Duodenal mucosa (tissue), 2 donors: ENCODE results near the gene TTLL11.

Experiments
- H3K27ac ChIP-seq: one replicate; pipeline ENCODE4 v1.7.0; 2013; ENCODE audit warnings: low read depth, low read length
- H3K27me3 ChIP-seq, 2 donors: one replicate each; pipeline ENCODE4 v1.7.0; 2013; ENCODE audit warnings: low read length in 2 of 2, control low read depth in 1 of 2; ENCODE audit not compliant: insufficient read depth in 2 of 2, control insufficient read depth in 1 of 2
- H3K36me3 ChIP-seq, 2 donors: one replicate each; pipeline ENCODE4 v1.7.0; 2013; ENCODE audit warnings: low read length in 2 of 2, control low read depth in 1 of 2; ENCODE audit not compliant: insufficient read depth in 2 of 2, control insufficient read depth in 1 of 2
- H3K4me1 ChIP-seq, 2 donors: one replicate each; pipeline ENCODE4 v1.7.0; 2013; ENCODE audit warnings: low read length in 2 of 2, control low read depth in 1 of 2; ENCODE audit not compliant: insufficient read depth in 2 of 2, control insufficient read depth in 1 of 2
- H3K4me3 ChIP-seq, 2 donors: one replicate each; pipeline ENCODE4 v1.7.0; 2013; ENCODE audit warnings: low read length in 2 of 2, low read depth in 1 of 2
- H3K9ac ChIP-seq, 2 donors: one replicate each; pipeline ENCODE4 v1.7.0; 2013; ENCODE audit warnings: low read length in 2 of 2, low read depth in 1 of 2
- H3K9me3 ChIP-seq, 2 donors: one replicate each; pipeline ENCODE4 v1.7.0; 2013; ENCODE audit warnings: low read length in 2 of 2, control low read depth in 1 of 2; ENCODE audit not compliant: control insufficient read depth in 1 of 2

The TTLL11 gene

DNA sequence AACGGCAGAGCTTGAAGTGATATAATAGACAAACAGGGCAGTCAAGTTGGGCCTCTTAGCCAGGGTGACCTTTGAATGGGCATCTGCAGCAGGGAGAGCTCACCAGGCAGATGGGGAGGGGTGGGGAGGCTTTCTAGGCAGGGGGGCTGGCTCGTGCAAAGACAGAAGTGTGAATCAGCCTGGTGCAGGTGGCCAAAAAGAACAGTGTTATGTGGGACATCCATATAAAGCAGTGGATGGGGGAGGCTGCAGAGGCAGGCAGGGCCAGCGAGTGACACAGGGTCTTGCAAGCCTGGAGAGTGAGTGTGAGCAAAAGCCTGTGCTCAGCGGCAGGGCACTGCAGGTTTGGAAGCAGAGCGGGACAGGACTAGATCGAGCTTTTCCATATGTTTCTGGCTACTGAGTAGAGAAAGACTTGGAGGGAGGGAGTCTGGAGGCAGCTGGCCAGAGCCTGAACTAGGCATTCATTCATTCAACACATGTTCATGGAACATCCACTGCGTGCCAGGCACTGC is 14.2 kb upstream of the TTLL11 start:
- no peak overlapping the region for H3K4me3 ChIP-seq
- no peaks in the 10 kb centered on the region for H3K4me1 ChIP-seq
- H3K9me3 ChIP-seq, result peaks cover 0 to 2% of the 10 kb centered on the region in 2 donors
- no peak overlapping the region for H3K9ac ChIP-seq
- H3K27ac ChIP-seq, result no peak overlapping the region
- H3K27me3 ChIP-seq, result no peaks in the 10 kb centered on the region
- H3K36me3 ChIP-seq, result no peaks in the 10 kb centered on the region

DNA sequence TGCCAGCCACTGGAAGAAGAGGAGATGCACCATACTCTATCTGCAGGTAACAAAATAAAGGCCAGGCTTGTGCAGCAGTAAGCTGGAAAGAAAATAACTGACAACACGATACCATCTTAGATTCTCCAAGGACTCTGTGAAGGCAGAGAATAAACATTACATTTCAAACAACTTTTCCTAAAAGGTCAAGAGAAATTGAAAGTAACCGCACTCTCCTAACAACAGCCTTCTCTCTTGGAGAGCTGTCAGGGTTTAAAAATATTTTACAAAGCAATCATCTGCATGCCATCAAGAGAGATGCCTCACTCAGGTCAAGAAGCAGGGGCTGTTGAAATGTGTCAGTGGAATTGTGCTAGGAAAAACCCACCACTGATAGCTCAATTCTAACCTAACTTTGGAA is 13.5 kb upstream of the TTLL11 start:
- Histone ChIP-seq H3K4me1 (no peaks in the 10 kb centered on the region), H3K9me3 (peaks cover 0 to 2% of the 10 kb centered on the region in 2 donors), H3K27me3 (no peaks in the 10 kb centered on the region), H3K36me3 (no peaks in the 10 kb centered on the region), H3K4me3 (no peak overlapping the region), H3K27ac (no peak overlapping the region), H3K9ac (no peak overlapping the region)

DNA sequence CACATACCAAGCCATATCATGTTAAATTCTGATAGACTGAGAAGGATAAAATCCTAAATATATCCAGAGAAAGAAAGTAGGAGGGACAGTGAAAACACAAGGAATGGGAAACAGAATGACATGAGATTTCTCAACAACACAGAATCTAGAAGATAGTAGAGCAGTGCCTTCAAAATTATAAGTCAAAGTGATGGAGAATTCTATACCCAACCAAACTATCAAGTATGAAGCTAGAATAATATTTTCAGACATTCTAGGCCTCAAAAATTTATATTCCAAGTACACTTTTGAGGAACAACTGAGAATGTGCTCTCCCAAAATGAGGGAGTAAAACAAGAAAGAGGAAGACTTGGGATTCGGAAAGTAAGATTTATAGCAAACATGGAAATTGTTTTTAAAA is 10.9 kb upstream of the TTLL11 start:
- H3K9me3 ChIP-seq, result peaks cover 0 to 2% of the 10 kb centered on the region in 2 donors
- no peak overlapping the region for H3K27ac ChIP-seq
- H3K9ac ChIP-seq, result no peak overlapping the region
- no peaks in the 10 kb centered on the region for H3K36me3 ChIP-seq
- no peak overlapping the region for H3K4me3 ChIP-seq
- H3K27me3 ChIP-seq, result no peaks in the 10 kb centered on the region
- H3K4me1 ChIP-seq, result no peaks in the 10 kb centered on the region

DNA sequence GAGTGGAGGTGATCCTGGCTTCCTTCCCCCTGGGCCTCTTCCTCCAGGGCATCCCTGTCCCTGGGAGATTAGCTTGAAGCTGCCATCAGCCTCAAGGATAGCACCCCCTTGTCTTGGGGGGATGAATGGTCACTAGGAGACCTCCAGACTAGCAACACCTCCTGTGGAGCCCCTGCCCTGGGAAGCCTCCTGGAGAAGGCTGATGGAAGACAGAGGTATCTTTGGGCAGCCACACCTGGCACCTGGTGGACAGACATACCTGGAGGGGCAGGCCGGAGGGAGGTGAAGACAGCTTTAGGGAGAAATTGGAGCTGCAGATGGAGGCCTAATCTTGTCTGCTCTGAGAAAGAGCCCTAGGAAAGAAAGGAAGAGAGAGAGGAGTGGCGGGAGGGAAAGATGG is 9.0 kb upstream of the TTLL11 start:
- Histone ChIP-seq H3K9me3 (peaks cover 0 to 2% of the 10 kb centered on the region in 2 donors), H3K4me1 (no peaks in the 10 kb centered on the region), H3K27me3 (no peaks in the 10 kb centered on the region), H3K9ac (no peak overlapping the region), H3K4me3 (no peak overlapping the region), H3K27ac (no peak overlapping the region), H3K36me3 (no peaks in the 10 kb centered on the region)

DNA sequence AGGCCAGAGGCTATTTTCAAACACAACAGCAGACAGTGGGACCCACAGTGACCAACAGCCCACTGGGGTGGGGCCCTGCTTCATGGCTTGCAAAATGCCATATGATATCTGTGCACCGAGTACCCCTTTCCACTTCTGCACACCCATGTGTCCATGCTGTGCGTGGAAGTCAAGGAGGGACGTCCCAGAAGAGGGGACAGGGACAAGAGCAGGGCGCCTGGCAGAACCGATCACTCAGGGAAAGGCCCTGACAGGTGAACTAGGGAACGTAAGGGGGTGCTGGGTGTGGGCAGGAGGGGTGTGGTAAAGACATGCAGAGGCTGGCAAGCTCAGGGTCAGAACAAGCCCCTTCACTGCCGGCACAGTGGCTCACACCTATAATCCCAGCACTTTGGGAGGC is 7.6 kb upstream of the TTLL11 start:
- H3K27me3 ChIP-seq, result no peaks in the 10 kb centered on the region
- H3K27ac ChIP-seq, result no peak overlapping the region
- H3K9ac ChIP-seq, result no peak overlapping the region
- H3K4me3 ChIP-seq, result no peak overlapping the region
- no peaks in the 10 kb centered on the region for H3K36me3 ChIP-seq
- peaks cover 0 to 2% of the 10 kb centered on the region in 2 donors for H3K9me3 ChIP-seq
- H3K4me1 ChIP-seq, result no peaks in the 10 kb centered on the region

DNA sequence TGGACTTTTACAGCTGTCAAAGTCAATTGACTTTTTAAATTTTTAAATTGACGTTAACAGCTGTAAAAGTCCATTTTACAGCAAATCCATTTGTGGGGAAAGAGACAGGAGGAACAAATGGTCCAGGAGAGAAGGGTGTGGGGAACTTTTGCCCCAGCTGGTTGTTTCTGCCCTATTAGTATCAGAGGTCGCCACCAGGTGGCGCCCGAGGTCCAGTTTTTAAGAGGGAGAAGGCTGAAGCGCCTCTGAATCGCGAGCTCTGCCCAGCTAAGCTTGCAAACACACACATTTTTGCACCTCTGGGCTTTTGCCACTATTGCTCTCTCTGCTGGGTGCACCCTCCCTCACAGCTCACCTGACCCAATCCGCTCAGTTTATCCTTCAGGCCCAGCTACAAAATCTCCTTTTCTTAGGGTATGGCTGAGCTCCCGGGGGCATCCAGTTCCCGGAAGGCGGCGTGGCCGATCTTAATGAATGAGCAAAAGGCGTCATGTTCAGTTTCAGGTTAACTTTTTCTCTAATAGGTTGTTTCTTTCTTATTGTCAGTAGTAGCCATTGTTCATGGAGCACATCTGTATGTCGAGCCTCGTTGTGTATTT is 6.3 kb upstream of the TTLL11 start:
- Histone ChIP-seq H3K4me3 (peak overlapping the region; percentile 20 to 33), H3K27ac (no peak overlapping the region), H3K4me1 (peaks cover 0 to 4% of the 10 kb centered on the region in 2 donors), H3K36me3 (no peaks in the 10 kb centered on the region), H3K27me3 (no peaks in the 10 kb centered on the region), H3K9me3 (peaks cover 0 to 2% of the 10 kb centered on the region in 2 donors), H3K9ac (no peak overlapping the region)

DNA sequence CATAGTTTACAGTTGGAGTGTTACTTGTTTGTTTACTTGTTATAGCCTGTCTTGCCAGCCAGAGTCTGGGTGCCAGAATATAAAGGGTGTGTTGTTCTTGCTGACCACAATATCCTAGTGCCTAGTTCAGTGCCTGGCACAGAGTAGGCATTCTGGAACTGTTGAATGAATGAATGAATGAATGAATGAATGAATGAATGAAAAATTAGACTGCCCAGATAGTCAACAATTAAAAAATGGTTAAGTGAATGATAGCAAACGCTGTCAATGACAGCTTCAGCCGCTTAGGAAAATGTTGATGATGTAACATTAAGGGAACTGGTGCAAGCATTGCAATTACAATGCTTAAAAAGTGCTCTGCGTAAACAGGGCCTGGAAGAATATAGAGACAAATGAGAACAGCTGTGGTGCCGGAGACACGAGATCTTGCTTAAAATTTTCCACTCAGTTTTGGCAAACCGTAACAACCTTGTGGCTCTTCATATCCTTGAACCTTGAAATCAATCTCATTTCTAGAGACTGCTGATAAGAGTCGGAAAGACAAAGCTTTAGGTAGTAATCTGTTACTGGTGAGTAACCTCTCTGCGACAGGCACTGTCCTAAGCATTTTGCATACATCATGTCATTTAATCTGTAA is 4.7 kb upstream of the TTLL11 start:
- H3K27me3 ChIP-seq, result no peaks in the 10 kb centered on the region
- H3K9me3 ChIP-seq, result no peaks in the 10 kb centered on the region
- H3K4me1 ChIP-seq, result peaks cover 4 to 5% of the 10 kb centered on the region in 2 donors
- H3K9ac ChIP-seq, result no peak overlapping the region
- no peaks in the 10 kb centered on the region for H3K36me3 ChIP-seq
- H3K27ac ChIP-seq, result no peak overlapping the region
- H3K4me3 ChIP-seq, result no peak overlapping the region

DNA sequence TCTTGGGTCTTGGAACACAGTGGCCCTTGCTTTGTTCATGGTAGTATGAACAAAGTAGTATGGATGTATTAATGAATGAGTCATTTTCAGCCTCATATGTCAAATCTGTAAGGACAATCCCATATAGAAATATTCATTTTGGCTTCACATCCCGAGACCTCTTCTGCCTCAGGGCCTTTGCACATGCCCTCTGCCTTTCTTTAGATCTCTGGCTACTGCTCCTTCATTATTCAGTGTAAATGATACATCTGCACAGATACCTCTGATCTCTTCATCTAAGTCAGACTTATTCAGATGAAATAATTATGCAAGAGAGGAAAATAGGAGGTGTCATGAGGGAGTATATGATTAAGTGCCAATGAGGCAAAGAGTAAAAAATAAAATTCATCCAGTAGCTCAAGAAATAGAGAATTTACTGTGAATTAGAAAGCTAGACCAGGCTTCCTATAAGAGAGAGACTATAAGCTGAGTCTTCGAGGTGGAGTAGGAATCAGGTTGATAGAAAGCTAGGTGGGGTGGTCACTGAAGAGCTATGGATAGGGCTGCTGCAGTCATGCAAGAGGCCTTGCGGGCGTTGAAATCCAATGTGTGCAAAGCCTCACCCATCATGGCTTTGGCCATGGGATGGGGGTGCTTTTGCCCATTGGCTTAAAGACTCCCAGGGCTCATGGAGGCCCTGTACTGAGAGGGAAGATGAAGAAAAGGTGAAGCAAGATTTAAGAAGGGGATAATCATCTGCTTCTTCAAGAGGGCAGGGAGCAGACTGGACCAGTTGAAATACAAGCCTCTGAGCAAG is 3.7 kb upstream of the TTLL11 start:
- peaks cover 10 to 13% of the 10 kb centered on the region in 2 donors for H3K4me1 ChIP-seq
- no peak overlapping the region for H3K27ac ChIP-seq
- H3K4me3 ChIP-seq, result no peak overlapping the region
- no peaks in the 10 kb centered on the region for H3K36me3 ChIP-seq
- H3K9me3 ChIP-seq, result no peaks in the 10 kb centered on the region
- no peaks in the 10 kb centered on the region for H3K27me3 ChIP-seq
- no peak overlapping the region for H3K9ac ChIP-seq

DNA sequence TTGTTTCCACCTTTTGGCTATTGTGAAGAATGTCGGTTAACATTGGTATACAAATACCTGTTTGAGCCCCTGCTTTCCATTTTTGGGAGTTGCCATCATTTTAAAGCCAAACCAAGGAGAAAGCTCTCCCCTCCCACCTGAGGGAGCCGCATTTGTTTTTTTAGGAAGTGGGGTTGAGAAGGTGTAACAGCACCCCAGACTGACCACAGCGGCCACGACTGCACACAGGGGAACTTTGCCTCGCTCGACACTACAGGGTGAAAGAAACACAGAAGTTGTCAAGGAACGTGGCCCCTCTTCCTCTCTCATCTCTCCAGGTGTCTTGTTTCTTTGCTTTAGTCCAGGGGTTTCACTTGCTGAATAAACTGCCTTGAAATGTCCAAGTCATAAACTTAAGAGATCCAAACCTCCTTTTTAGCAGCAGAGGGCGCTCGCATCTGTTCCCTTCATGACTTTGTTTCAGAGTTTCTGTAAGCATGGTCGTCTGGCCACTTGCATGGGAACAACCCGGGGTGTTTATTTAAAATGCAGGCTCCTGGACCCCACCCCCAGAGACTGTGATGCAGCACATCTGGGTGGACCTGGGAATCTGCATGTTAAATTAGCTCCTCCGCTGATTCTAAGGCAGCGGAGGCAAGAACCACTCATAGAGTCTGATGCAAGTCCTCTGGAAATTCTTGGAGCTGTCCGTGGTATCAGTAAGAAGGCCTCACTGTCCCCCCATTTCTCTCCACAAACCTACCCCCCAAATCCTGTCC is 2.1 kb upstream of the TTLL11 start:
- Histone ChIP-seq H3K4me1 (peaks cover 23 to 26% of the 10 kb centered on the region in 2 donors), H3K27me3 (no peaks in the 10 kb centered on the region), H3K36me3 (no peaks in the 10 kb centered on the region), H3K9ac (no peak overlapping the region), H3K4me3 (peak overlapping the region in 1 of 2 donors; percentile 1), H3K27ac (no peak overlapping the region), H3K9me3 (no peaks in the 10 kb centered on the region)
